Measurements from ENCODE around the gene PCDH17. TPM values are rescaled to one million over a fixed set of nuclear protein-coding genes. Genes with fewer than 3 reads are reported as not detected.

The PCDH17 gene
- total RNA-seq, 1 donor from 2014 or later, result under 0.01 TPM

DNA sequence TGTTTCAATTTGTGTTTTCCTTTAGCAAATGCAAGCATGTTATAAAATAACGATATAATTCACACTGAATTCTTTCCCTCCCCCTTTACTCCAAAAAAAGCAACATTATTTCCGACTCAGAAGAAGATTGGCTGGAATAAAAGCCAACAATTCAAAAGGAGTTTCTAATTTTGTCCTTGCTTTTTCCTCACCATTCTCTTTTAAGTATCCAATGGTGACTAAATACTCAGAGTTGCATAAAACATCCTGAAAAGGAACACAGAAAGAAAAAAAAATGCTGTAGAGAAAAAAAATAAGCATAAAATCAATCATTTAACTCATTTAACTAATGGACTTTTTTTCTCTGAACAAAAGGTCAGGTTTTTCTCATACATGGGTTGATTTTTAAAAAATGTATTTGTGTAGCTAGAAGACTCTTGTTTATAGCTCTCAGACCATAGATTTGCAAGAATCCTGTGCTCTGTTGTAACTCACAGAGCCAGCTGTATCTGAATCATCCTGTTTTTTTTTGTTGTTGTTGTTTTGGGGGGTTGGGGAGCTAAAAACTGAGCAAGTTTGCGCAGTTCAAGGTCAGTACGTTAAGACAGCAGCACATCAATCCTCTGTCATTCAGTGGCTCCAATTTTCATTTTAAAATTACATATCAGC lies 108.1 kb downstream of the PCDH17 start:
- Histone ChIP-seq H3K27me3 (ENCODE audit: control insufficient read depth, insufficient read depth, low read length) (no peaks in the 10 kb centered on the region), H3K4me3 (ENCODE audit: low read depth, low read length) (no peak overlapping the region), H3K36me3 (ENCODE audit: control insufficient read depth, insufficient read depth, low read length) (no peaks in the 10 kb centered on the region)
- no peak for DNase-seq (ENCODE audit: low read depth)
- FAIRE-seq, result no peak
- TF ChIP-seq, protein P1, sequence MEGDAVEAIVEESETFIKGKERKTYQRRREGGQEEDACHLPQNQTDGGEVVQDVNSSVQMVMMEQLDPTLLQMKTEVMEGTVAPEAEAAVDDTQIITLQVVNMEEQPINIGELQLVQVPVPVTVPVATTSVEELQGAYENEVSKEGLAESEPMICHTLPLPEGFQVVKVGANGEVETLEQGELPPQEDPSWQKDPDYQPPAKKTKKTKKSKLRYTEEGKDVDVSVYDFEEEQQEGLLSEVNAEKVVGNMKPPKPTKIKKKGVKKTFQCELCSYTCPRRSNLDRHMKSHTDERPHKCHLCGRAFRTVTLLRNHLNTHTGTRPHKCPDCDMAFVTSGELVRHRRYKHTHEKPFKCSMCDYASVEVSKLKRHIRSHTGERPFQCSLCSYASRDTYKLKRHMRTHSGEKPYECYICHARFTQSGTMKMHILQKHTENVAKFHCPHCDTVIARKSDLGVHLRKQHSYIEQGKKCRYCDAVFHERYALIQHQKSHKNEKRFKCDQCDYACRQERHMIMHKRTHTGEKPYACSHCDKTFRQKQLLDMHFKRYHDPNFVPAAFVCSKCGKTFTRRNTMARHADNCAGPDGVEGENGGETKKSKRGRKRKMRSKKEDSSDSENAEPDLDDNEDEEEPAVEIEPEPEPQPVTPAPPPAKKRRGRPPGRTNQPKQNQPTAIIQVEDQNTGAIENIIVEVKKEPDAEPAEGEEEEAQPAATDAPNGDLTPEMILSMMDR (IDR thresholded peaks at IDR 0.05; ENCODE audit: insufficient read depth, low read length, severe bottlenecking), result no peak

DNA sequence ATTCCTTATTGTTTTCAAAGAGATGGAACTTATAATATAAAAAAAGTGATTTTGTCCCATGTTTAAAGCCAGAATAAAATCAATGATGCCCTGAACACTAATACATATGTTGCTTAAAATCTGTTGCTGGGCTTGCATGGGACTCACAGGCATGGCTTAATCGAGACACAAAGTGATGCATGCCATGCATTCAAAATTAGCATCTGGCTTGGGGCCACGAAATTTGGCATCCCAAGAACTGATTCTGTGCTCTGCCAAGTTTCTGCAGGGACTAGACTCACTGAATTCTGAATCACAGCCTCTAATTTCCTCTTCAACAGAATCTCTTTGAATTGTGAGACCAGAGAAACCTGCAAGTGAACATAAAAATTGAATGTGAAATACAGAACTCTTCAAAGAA lies 109.2 kb downstream of the PCDH17 start:
- FAIRE-seq (no peak), DNase-seq (ENCODE audit: low read depth) (no peak)
- no peak overlapping the region for H3K4me3 ChIP-seq (ENCODE audit: low read depth, low read length)
- TF ChIP-seq, protein P1 (IDR thresholded peaks at IDR 0.05; ENCODE audit: insufficient read depth, low read length, severe bottlenecking), result no peak
- H3K27me3 ChIP-seq (ENCODE audit: control insufficient read depth, insufficient read depth, low read length), result no peaks in the 10 kb centered on the region
- H3K36me3 ChIP-seq (ENCODE audit: control insufficient read depth, insufficient read depth, low read length), result no peaks in the 10 kb centered on the region

DNA sequence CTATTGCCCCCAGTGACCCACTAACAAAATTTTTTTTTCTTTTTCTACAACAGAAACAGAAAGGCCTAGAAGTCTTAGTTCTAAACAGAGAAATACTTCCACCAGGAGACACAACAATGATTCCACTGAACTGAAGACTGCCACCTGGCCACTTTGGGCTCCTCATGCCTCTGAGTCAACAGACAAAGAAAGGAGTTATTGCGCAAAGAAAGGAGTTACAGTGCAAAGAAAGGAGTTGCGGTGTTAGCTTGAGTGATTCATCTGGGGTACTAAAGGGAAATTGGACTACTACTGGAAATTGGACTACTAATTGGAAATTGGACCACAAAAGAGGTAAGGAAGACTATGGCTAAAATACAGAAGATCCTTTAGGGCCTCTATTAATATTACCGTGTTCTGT lies 116.6 kb downstream of the PCDH17 start:
- no peaks in the 10 kb centered on the region for H3K36me3 ChIP-seq (ENCODE audit: control insufficient read depth, insufficient read depth, low read length)
- TF ChIP-seq, protein P1 (IDR thresholded peaks at IDR 0.05; ENCODE audit: insufficient read depth, low read length, severe bottlenecking), result no peak
- FAIRE-seq (no peak), DNase-seq (ENCODE audit: low read depth) (peak; percentile 46)
- no peak overlapping the region for H3K4me3 ChIP-seq (ENCODE audit: low read depth, low read length)
- H3K27me3 ChIP-seq (ENCODE audit: control insufficient read depth, insufficient read depth, low read length), result no peaks in the 10 kb centered on the region

DNA sequence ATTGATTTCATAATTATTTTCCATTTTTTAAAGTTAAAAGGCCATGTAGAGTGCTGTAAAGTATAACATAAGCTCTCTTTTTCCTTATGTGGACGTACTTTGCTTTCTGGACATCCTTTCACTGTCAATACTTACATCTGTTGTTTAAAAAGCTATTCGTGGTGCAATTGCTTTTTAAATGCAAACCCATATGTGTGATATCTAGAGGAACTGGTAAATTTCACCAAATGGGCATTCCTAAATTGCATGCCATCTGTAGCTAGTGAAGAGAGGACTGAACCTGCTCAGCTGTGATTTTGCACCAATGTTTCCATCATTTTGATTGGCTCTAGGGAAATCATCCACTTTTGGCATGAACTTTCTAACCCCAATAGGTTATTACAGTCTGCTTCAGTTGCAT lies 129.4 kb downstream of the PCDH17 start:
- no peak for FAIRE-seq
- H3K27me3 ChIP-seq (ENCODE audit: control insufficient read depth, insufficient read depth, low read length), result no peaks in the 10 kb centered on the region
- no peak for DNase-seq (ENCODE audit: low read depth)
- H3K36me3 ChIP-seq (ENCODE audit: control insufficient read depth, insufficient read depth, low read length), result no peaks in the 10 kb centered on the region
- no peak overlapping the region for H3K4me3 ChIP-seq (ENCODE audit: low read depth, low read length)
- TF ChIP-seq, protein P1 (IDR thresholded peaks at IDR 0.05; ENCODE audit: insufficient read depth, low read length, severe bottlenecking), result no peak

DNA sequence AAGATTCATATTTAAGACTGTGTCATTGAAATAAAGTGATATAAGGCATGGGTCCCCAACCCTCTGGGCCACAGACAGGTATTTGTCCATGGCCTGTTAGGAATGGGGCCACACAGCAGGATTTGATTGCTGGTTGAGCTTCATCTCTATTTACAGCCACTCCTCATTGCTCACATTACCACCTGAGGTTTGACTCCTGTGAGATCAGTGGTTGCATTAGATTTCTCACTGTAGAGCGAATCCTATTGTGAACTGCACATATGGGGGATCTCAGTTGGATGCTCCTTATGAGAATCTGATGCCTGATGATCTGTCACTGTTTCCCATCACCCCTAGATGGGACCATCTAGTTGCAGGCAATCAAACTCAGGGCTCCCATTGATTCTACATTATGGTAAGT lies 132.1 kb downstream of the PCDH17 start:
- TF ChIP-seq, protein P1 (IDR thresholded peaks at IDR 0.05; ENCODE audit: insufficient read depth, low read length, severe bottlenecking), result no peak
- no peak for FAIRE-seq

More for the DNA sequence above, 132.1 kb downstream of the PCDH17 start:
- Histone ChIP-seq H3K4me3 (ENCODE audit: low read depth, low read length) (no peak overlapping the region), H3K27me3 (ENCODE audit: control insufficient read depth, insufficient read depth, low read length) (no peaks in the 10 kb centered on the region), H3K36me3 (ENCODE audit: control insufficient read depth, insufficient read depth, low read length) (no peaks in the 10 kb centered on the region)
- no peak for DNase-seq (ENCODE audit: low read depth)

Measured in bronchial epithelial cell (primary cell).